ENCODE measurements around the gene COL23A1. TPM values are rescaled to one million over a fixed set of nuclear protein-coding genes. Genes with fewer than 3 reads are reported as not detected.

The COL23A1 gene
- total and polyA plus RNA-seq, 2 of the 8 experiments (the other 6 are each of a cell fraction or from before 2014, with no cell fraction given) = 3.1 to 4.7 TPM

DNA sequence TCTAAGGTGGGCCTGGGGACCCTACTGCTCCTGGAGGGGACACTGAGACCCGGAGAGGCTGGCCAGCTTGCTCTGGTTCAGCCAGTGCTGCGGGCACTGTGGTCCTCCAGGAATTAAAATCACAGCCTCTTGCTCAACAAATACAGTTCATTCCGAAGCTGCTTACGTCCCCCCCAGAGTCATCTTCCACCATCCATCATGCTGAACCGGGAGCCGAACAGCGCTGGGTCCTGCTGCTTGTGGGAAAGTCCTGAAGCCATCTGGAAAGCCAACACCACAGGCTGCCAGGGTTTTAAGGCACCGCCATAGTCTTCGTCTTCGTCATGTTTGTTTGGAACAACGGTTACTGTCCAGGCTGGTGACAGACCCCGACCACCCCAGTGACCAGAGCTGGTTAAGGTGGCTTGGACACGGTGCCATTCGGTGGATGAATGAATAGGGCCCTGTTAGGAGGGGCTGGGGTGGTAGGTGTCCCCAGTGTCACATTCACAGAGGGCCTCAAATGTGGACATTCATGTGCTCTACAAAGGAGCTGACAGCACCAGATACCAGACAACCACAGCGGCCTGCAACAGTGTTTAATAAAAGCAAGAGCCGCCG is 276.0 kb downstream of the COL23A1 start:
- Histone ChIP-seq H3K27ac (ENCODE audit: low read depth, low read length) (no peak overlapping the region), H4K91ac (replicated peaks; ENCODE audit: insufficient read length, low read length) (no peak overlapping the region), H2BK20ac (ENCODE audit: low read length) (no peak overlapping the region), H2AK5ac (ENCODE audit: low read depth, low read length) (no peak overlapping the region), H2AFZ (ENCODE audit: low read length) (no peak overlapping the region), H3K9ac (replicated peaks in 1 of 4; ENCODE audit: extremely low read depth in 1 of 4, low read depth in 3 of 4, low read length in 3 of 4) (no peak overlapping the region), H4K20me1 (replicated peaks in 1 of 2; ENCODE audit: control insufficient read depth in 1 of 2, insufficient read depth in 2 of 2, low read length in 2 of 2) (no peaks in the 10 kb centered on the region), H4K5ac (ENCODE audit: insufficient read length, low read depth, low read length) (no peak overlapping the region), H3K18ac (ENCODE audit: extremely low read depth, low read length) (no peak overlapping the region), H3K79me1 (ENCODE audit: low read depth, low read length) (no peaks in the 10 kb centered on the region), H4K8ac (ENCODE audit: extremely low read depth, insufficient read depth, low read length) (no peak overlapping the region), H2BK5ac (ENCODE audit: low read depth, low read length) (no peak overlapping the region), H2BK12ac (ENCODE audit: low read depth, low read length) (no peak overlapping the region), H3K23me2 (ENCODE audit: low read depth, low read length) (no peaks in the 10 kb centered on the region), H3K4ac (replicated peaks; ENCODE audit: insufficient read length, low read depth, low read length) (no peak overlapping the region), H3K4me2 (ENCODE audit: insufficient read depth in 1 of 2, low read depth in 2 of 2, low read length in 2 of 2) (no peak overlapping the region), H2BK120ac (replicated peaks; ENCODE audit: low read depth, low read length) (no peak overlapping the region), H3K56ac (replicated peaks; ENCODE audit: insufficient read length, low read depth, low read length) (no peak overlapping the region), H3K23ac (ENCODE audit: insufficient read length) (no peak overlapping the region), H3K4me3 (ENCODE audit: extremely low read depth in 1 of 4, insufficient read depth in 2 of 4, low read depth in 3 of 4, low read length in 4 of 4) (no peak overlapping the region), H3K14ac (ENCODE audit: insufficient read length) (no peak overlapping the region), H2BK15ac (ENCODE audit: low read length) (no peak overlapping the region), H3K9me3 (ENCODE audit: insufficient read depth in 2 of 2, low read depth in 1 of 2, low read length in 1 of 2) (no peaks in the 10 kb centered on the region), H3K79me2 (ENCODE audit: control insufficient read depth in 1 of 2, insufficient read depth in 2 of 2, low read length in 2 of 2) (no peaks in the 10 kb centered on the region), H3K27me3 (replicated peaks in 1 of 4; ENCODE audit: control insufficient read depth in 3 of 4, extremely low read depth in 1 of 4, insufficient read depth in 3 of 4, low read length in 3 of 4) (no peaks in the 10 kb centered on the region), H3K4me1 (replicated peaks in 1 of 4; ENCODE audit: control insufficient read depth in 3 of 4, insufficient read depth in 4 of 4, low read length in 3 of 4) (peaks cover 0 to 5% (median 0%) of the 10 kb centered on the region in 4 experiments; a peak in 2 of 7 replicates), H3K36me3 (ENCODE audit: control insufficient read depth in 2 of 4, insufficient read depth in 4 of 4, low read length in 3 of 4) (no peaks in the 10 kb centered on the region)
- ChIA-PET CTCF (ENCODE audit: partially characterized antibody) (interaction anchor here (0.6 to 1.2 kb wide), 4 partner anchors 15 to 245 kb away, joined by 3 to 5 read pairs (median 3); no protein-coding TSS in a partner anchor), POLR2A (ENCODE audit: partially characterized antibody) (interaction anchor here (0.7 kb wide), 1 partner anchor 10 kb away, joined by 3 read pairs; no protein-coding TSS in a partner anchor)
- DNase-seq (ENCODE audit: low read depth in 1 of 2, low spot score in 2 of 2) (no peak), FAIRE-seq (no peak)
- TF ChIP-seq, protein P1, sequence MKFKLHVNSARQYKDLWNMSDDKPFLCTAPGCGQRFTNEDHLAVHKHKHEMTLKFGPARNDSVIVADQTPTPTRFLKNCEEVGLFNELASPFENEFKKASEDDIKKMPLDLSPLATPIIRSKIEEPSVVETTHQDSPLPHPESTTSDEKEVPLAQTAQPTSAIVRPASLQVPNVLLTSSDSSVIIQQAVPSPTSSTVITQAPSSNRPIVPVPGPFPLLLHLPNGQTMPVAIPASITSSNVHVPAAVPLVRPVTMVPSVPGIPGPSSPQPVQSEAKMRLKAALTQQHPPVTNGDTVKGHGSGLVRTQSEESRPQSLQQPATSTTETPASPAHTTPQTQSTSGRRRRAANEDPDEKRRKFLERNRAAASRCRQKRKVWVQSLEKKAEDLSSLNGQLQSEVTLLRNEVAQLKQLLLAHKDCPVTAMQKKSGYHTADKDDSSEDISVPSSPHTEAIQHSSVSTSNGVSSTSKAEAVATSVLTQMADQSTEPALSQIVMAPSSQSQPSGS (IDR thresholded peaks at IDR 0.05; ENCODE audit: low read length) = no peak
- TF ChIP-seq SIX5 (IDR thresholded peaks at IDR 0.05; ENCODE audit: low read depth, low read length) = no peak
- no peak for TF ChIP-seq POLR2A (IDR thresholded peaks at IDR 0.05; ENCODE audit: control extremely low read depth in 1 of 2, low read depth in 2 of 2, low read length in 2 of 2)
- WGBS, 2 experiments (ENCODE audit: extremely low coverage in 1 of 2, insufficient coverage in 1 of 2, insufficient read length in 1 of 2, insufficient replicate concordance in 2 of 2, low coverage in 1 of 2, low lambda C conversion rate in 2 of 2, missing lambda C conversion rate in 1 of 2) = 88% methylated on average over 17 of the region's 17 CpGs; no CpG with 5 or more reads in 1 of the 2 experiments

Measured in H1 (cell line).